Esophagus muscularis mucosa (tissue), 4 donors: ENCODE measurements around the gene TMEM238. TPM values are rescaled to one million over a fixed set of nuclear protein-coding genes. Genes with fewer than 3 reads are reported as not detected.

Experiments used
- DNase-seq: peaks from one replicate; pipeline ENCODE4 v3.0.0-alpha.2; 2017; ENCODE audit errors: extremely low spot score
- H3K27ac ChIP-seq, 4 donors: fragments of 200-600 bp; sonication (generic); replicated peaks in 1 of 4; 1 replicate in 3 of 4; 2 replicates in 1 of 4; pipeline ENCODE4 v1.5.1; 2016 to 2019; ENCODE audit warnings: mild to moderate bottlenecking in 1 of 4
- H3K27me3 ChIP-seq, 4 donors: fragments of 200-600 bp; sonication (generic); one replicate each; pipeline versions ENCODE4 v1.5.1 to v1.6.0; 2016 to 2019
- H3K36me3 ChIP-seq, 4 donors: fragments of 200-600 bp; sonication (generic); one replicate each; pipeline ENCODE4 v1.5.1; 2016 to 2019
- H3K4me1 ChIP-seq, 4 donors: fragments of 200-600 bp; sonication (generic); one replicate each; pipeline ENCODE4 v1.5.1; 2016 to 2019
- H3K4me3 ChIP-seq, 4 donors: fragments of 200-600 bp; sonication (generic); 1 replicate in 2 of 4; 2 replicates in 2 of 4; pipeline ENCODE4 v1.5.1; 2016 to 2019; ENCODE audit warnings: mild to moderate bottlenecking in 4 of 4, moderate library complexity in 1 of 4
- H3K9me3 ChIP-seq, 4 donors: fragments of 200-600 bp; sonication (generic); 1 replicate in 3 of 4; 2 replicates in 1 of 4; pipeline ENCODE4 v1.5.1; 2016 to 2019
- CTCF ChIP-seq, 3 experiments: fragments of 200-600 bp in 2 of 3; fragments of 450-650 bp in 1 of 3; sonication (generic) in 2 of 3; IDR thresholded peaks; one replicate each; pipeline ENCODE4 v1.5.1; 2017 to 2019; ENCODE audit warnings: antibody characterized with exemption in 3 of 3, mild to moderate bottlenecking in 2 of 3, moderate library complexity in 1 of 3
- EP300 ChIP-seq: sonication (generic); formaldehyde crosslinking; IDR thresholded peaks from one replicate; pipeline ENCODE4 v1.6.1; 2017; ENCODE audit warnings: antibody characterized with exemption
- POLR2A ChIP-seq: fragments of 450-650 bp; IDR thresholded peaks from one replicate; pipeline ENCODE4 v1.6.1; 2017; ENCODE audit warnings: antibody characterized with exemption, moderate library complexity, mild to moderate bottlenecking, low read depth
- POLR2AphosphoS5 ChIP-seq, 2 donors: sonication (generic); formaldehyde crosslinking; IDR thresholded peaks; one replicate each; pipeline ENCODE4 v1.6.1; 2017; ENCODE audit warnings: antibody characterized with exemption in 2 of 2
- WGBS: methylation state at CpG from one replicate; pipeline ENCODE4 v1.1.5; 2018; 5-methylcytosine and 5-hydroxymethylcytosine counted together
- intact Hi-C: fragments of 100-400 bp; cut with DNase I; formaldehyde crosslinking; loops from one replicate; pipeline ENCODE4 v1.15.1; 2023
- total RNA-seq, 4 donors: library from RNA; depleted of rRNA; stranded (reverse); fragments of >200 nt; gene quantifications; one replicate each; pipeline versions ENCODE4 v1.1.0 to v1.2.1, GENCODE V29; 2016

TMEM238 gene
- total RNA-seq, 4 donors from 2014 or later: 0.83 to 7.5 (median 1.00) TPM

DNA sequence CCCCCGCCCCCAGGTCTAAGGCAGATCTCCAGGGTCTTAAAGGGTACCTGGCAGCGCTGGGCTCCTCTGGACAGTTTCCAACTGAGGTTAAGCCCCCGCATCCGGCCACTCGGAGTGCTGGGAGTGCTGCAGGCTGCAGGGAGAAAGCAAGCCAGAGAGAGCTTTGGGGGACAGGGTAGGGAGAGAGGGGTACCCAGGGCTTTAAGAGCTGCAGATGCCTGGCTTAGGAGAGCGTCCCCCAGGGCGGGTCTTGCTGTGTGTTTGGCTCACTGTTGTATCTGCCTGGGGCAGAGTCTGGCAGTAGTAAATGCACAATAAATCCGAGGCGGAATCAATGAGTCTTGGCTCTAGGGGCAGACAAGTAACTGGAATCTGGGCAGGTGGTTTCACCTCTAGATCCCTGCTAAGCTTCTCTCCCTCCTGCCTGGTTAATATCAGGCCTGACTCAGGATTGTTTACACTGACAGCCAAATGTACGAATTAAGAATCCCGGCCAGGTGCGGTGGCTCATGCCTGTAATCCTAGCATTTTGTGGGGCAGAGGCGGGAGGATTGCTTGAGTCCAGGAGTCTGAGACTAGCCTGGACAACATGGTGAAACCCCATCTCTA, 28.8 kb downstream of the TMEM238 start:
- Histone ChIP-seq H3K4me1 (peaks cover 18 to 23% (median 20%) of the 10 kb centered on the region in 4 donors), H3K9me3 (no peaks in the 10 kb centered on the region), H3K36me3 (no peaks in the 10 kb centered on the region), H3K4me3 (no peak overlapping the region), H3K27me3 (peaks cover 11 to 80% (median 44%) of the 10 kb centered on the region in 4 donors), H3K27ac (no peak overlapping the region)
- TF ChIP-seq CTCF (IDR thresholded peaks at IDR 0.05): no peak
- no peak for TF ChIP-seq EP300
- DNase-seq: no peak
- intact Hi-C loops: no loop called here
- WGBS: 32% methylated on average over 12 of the region's 13 CpGs

GRCh38 chr19:55354698-55355212, 29.3 kb downstream of the TMEM238 start, which contains the start of gene COX6B2:
Gene COX6B2, minus strand, starts transcription at chr19:55354719. Its CDS starts 198 bp downstream, at chr19:55354521.
- H3K4me1 ChIP-seq: peaks cover 18 to 23% (median 20%) of the 10 kb centered on the region in 4 donors
- H3K36me3 ChIP-seq: no peaks in the 10 kb centered on the region
- H3K9me3 ChIP-seq: no peaks in the 10 kb centered on the region
- H3K4me3 ChIP-seq: peak within 1 kb of the TSS; percentile 41 to 63 (median 46)
- DNase-seq: no peak
- intact Hi-C loops: no loop called here
- no peak within 1 kb of the TSS for H3K27ac ChIP-seq
- H3K27me3 ChIP-seq: peaks cover 11 to 85% (median 46%) of the 10 kb centered on the region in 4 donors
- no peak for TF ChIP-seq POLR2A
- TF ChIP-seq POLR2AphosphoS5 (IDR thresholded peaks at IDR 0.05): no peak
- TF ChIP-seq CTCF (IDR thresholded peaks at IDR 0.05): no peak
- TF ChIP-seq EP300: no peak
- WGBS: 0% methylated on average over 4 of the region's 43 CpGs

DNA sequence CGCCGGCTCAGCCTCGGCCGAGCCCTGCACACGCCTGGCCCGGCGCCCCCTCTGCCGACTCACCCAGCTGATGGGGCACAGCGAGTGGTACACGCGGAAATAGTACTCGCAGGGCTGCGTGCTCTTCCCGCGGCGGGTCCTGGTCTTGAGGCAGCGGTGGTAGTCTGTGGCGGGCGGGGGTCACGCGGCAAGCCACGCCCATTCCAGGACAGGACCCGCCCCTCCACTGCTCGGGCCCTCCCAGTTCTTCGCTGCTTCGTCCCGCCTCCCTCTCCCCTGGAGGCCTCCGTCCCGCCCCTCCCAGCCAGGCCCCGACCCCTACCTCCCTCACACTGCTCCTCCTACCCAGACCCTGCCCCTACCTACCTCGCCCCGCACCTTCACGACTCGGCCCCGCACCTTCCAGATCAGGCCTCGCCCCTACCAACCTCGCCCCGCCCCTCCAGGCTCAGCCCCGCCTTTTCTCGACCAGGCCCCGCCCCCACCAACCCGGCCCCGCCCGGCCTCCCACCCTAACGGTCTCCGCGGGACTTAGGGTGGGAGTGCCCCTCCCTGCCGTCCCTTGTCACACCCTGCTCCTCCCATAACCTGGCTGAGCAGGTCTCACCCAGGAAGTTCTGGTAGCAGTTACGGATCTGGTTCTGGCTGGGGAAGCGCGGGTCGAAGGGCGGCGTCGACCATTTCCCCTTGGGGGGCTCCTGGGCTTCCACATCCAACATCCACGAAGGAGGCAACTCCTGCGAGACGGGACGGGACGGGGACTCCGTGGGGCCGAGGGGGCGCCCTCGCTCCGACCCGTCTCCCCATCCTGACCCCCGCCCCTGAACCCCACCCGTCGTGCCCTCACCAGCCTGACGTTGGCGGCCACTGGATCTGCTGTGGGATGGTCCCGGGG, 30.0 kb downstream of the TMEM238 start:
- H3K27me3 ChIP-seq: peaks cover 11 to 91% (median 46%) of the 10 kb centered on the region in 4 donors
- intact Hi-C loops: no loop called here
- H3K4me1 ChIP-seq: peaks cover 18 to 23% (median 20%) of the 10 kb centered on the region in 4 donors
- H3K36me3 ChIP-seq: no peaks in the 10 kb centered on the region
- no peak overlapping the region for H3K27ac ChIP-seq
- TF ChIP-seq POLR2AphosphoS5 (IDR thresholded peaks at IDR 0.05): no peak
- no peak for TF ChIP-seq POLR2A
- no peak for TF ChIP-seq EP300
- TF ChIP-seq CTCF (IDR thresholded peaks at IDR 0.05): no peak
- WGBS: 9% methylated on average over 16 of the region's 72 CpGs
- H3K9me3 ChIP-seq: no peaks in the 10 kb centered on the region
- DNase-seq: no peak
- peak overlapping the region; percentile 41 to 63 (median 46) for H3K4me3 ChIP-seq

DNA sequence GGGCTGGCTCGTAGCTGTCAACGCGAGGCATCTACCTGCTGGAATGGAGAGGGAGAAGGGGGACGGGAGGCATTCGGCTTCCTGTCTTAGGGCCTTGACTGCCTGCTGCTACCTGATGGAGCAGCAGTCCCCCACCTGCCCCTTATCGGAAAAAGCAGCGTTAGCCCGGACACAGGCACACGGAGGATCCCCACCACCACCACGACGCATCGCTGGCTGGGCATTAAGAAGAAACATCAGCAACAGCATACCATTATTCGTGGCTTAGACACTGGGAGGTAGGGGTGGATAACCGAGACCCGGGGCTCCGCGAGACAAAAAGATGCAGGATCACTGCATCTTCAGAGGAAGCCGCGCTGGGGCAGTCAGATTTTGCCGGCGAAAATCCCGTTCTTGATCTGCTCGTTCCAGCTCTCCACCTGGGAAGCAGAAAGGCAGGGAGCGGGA, 30.7 kb downstream of the TMEM238 start:
- peak overlapping the region; percentile 41 to 63 (median 46) for H3K4me3 ChIP-seq
- intact Hi-C loops: no loop called here
- H3K27ac ChIP-seq: no peak overlapping the region
- DNase-seq: no peak
- TF ChIP-seq POLR2A (no peak), CTCF (IDR thresholded peaks at IDR 0.05) (no peak), POLR2AphosphoS5 (IDR thresholded peaks at IDR 0.05) (no peak), EP300 (no peak)
- 5% methylated on average over 20 of the region's 24 CpGs for WGBS
- no peaks in the 10 kb centered on the region for H3K9me3 ChIP-seq
- peaks cover 11 to 88% (median 46%) of the 10 kb centered on the region in 4 donors for H3K27me3 ChIP-seq
- peaks cover 18 to 23% (median 20%) of the 10 kb centered on the region in 4 donors for H3K4me1 ChIP-seq
- H3K36me3 ChIP-seq: peaks cover 0 to 3% (median 0%) of the 10 kb centered on the region in 4 donors
